GM12878 (cell line): ENCODE data around the gene FICD. TPM values are rescaled to one million over a fixed set of nuclear protein-coding genes. Genes with fewer than 3 reads are reported as not detected.

ENCODE experiments used
- ATAC-seq: fragments of 200-7000 bp; cut with Tn5 transposase; 3 replicates; pipeline ENCODE4 v1.9.1; 2020; ENCODE audit warnings: mild to moderate bottlenecking, moderate library complexity
- Bru-seq: library from RNA; stranded (reverse); fragments of 400-500 nt; gene quantifications from one replicate; lab custom pipeline; 2021; lab: Mats Ljungman, UMichigan
- BruChase-seq, 2 experiments: library from RNA; stranded (reverse); fragments of 400-500 nt; gene quantifications; one replicate each; lab custom pipeline; 2021; lab: Mats Ljungman, UMichigan
- BruUV-seq: library from RNA; stranded (reverse); fragments of 400-500 nt; replicated peaks from 2 replicates; lab custom pipeline; 2021; lab: Mats Ljungman, UMichigan
- CTCF ChIA-PET: fragments of 300-600 bp; sonication (Branson Sonifier 250); formaldehyde crosslinking; extraction: SDS; loops from one replicate; lab custom pipeline; 2021; ENCODE audit warnings: inconsistent platforms; lab: Yijun Ruan, JAX
- POLR2A ChIA-PET: fragments of 350-600 bp; formaldehyde crosslinking; extraction: SDS; loops from one replicate; lab custom pipeline; 2021; ENCODE audit warnings: inconsistent platforms; lab: Charles Lee
- RAD21 ChIA-PET: fragments of 300-600 bp; sonication (Branson Sonifier 250); formaldehyde crosslinking; loops from one replicate; lab custom pipeline; 2023; ENCODE audit warnings: antibody characterized with exemption; ENCODE audit not compliant: unreplicated experiment; lab: Charles Lee
- SMC1A ChIA-PET: fragments of 300-600 bp; sonication (Branson Sonifier 250); formaldehyde crosslinking; loops from one replicate; lab custom pipeline; 2023; ENCODE audit not compliant: unreplicated experiment, uncharacterized antibody; lab: Charles Lee
- DNase-seq: peaks from one replicate; pipeline ENCODE4 v3.0.0-alpha.2; 2011; ENCODE audit warnings: low read depth, low spot score
- FAIRE-seq: peaks from 3 replicates; lab custom pipeline; 2011; peaks lifted over from hg19 to GRCh38; lab: Jason Lieb, UNC
- H2AFZ ChIP-seq: 2 replicates; pipeline ENCODE4 v1.6.0; 2011; ENCODE audit warnings: low read depth, low read length, control low read depth; ENCODE audit not compliant: control insufficient read depth
- H3K27ac ChIP-seq: 2 replicates; pipeline ENCODE4 v1.5.1; 2011; ENCODE audit warnings: control low read depth; ENCODE audit not compliant: control insufficient read depth, insufficient read depth
- H3K27me3 ChIP-seq, 2 experiments: replicated peaks in 1 of 2; 2 replicates each; pipeline versions ENCODE4 v1.6.0 to v1.6.1; 2011; ENCODE audit warnings: low read length in 1 of 2; ENCODE audit not compliant: control insufficient read depth in 2 of 2, insufficient read depth in 2 of 2
- H3K36me3 ChIP-seq, 2 experiments: 2 replicates each; pipeline ENCODE4 v1.5.1; 2011; ENCODE audit warnings: low read length in 1 of 2; ENCODE audit not compliant: control insufficient read depth in 2 of 2, insufficient read depth in 2 of 2
- H3K4me1 ChIP-seq: 2 replicates; pipeline ENCODE4 v1.6.1; 2011; ENCODE audit warnings: mild to moderate bottlenecking, low read length, moderate library complexity, mixed read lengths; ENCODE audit not compliant: control insufficient read depth, insufficient read depth
- H3K4me2 ChIP-seq: 2 replicates; pipeline ENCODE4 v1.6.0; 2011; ENCODE audit warnings: control low read depth; ENCODE audit not compliant: control insufficient read depth, insufficient read depth
- H3K4me3 ChIP-seq: fragments of 200-600 bp; sonication (generic); 2 replicates; pipeline ENCODE4 v1.5.1; 2016
- H3K79me2 ChIP-seq: 2 replicates; pipeline ENCODE4 v1.6.0; 2011; ENCODE audit warnings: low read length; ENCODE audit not compliant: control insufficient read depth, insufficient read depth
- H3K9ac ChIP-seq: 2 replicates; pipeline ENCODE4 v1.8.0; 2011; ENCODE audit warnings: low read length, control low read depth, mixed read lengths; ENCODE audit not compliant: control insufficient read depth, insufficient read depth
- H3K9me3 ChIP-seq: replicated peaks from 3 replicates; pipeline ENCODE4 v1.5.1; 2011; ENCODE audit warnings: mild to moderate bottlenecking, low read length; ENCODE audit not compliant: control insufficient read depth, insufficient read depth
- H4K20me1 ChIP-seq: 2 replicates; pipeline ENCODE4 v1.6.0; 2011; ENCODE audit not compliant: control insufficient read depth, insufficient read depth
- BHLHE40 ChIP-seq, 2 experiments: fragments of 450-650 bp in 1 of 2; IDR thresholded peaks; 2 replicates each; pipeline ENCODE4 v1.6.1; 2011 to 2017; ENCODE audit warnings: low read depth in 2 of 2, borderline replicate concordance in 1 of 2, improper control_type of control experiment in 1 of 2, low read length in 1 of 2, mild to moderate bottlenecking in 1 of 2
- BRCA1 ChIP-seq: IDR thresholded peaks from 2 replicates; pipeline ENCODE4 v1.6.1; 2011; ENCODE audit warnings: low read depth, low read length, improper control_type of control experiment
- HCFC1 ChIP-seq: fragments of 150-350 bp; IDR thresholded peaks from 2 replicates; pipeline ENCODE4 v1.6.1; 2014; ENCODE audit warnings: low read length
- HDAC6 ChIP-seq: fragments of 200-600 bp; sonication (generic); IDR thresholded peaks from one replicate; pipeline ENCODE4 v1.8.0; 2017; ENCODE audit warnings: antibody characterized with exemption; ENCODE audit not compliant: unreplicated experiment
- IKZF2 ChIP-seq, 2 experiments: fragments of 450-650 bp; IDR thresholded peaks; 2 replicates each; pipeline ENCODE4 v1.6.1; 2017; ENCODE audit warnings: mild to moderate bottlenecking in 2 of 2, moderate library complexity in 2 of 2
- NFXL1 ChIP-seq: fragments of 450-650 bp; IDR thresholded peaks from 2 replicates; pipeline ENCODE4 v1.6.1; 2017; ENCODE audit warnings: antibody characterized with exemption, mild to moderate bottlenecking, borderline replicate concordance
- NFYB ChIP-seq: IDR thresholded peaks from 2 replicates; pipeline ENCODE4 v1.6.1; 2011; ENCODE audit warnings: low read depth, mild to moderate bottlenecking, low read length, improper control_type of control experiment, moderate library complexity; ENCODE audit not compliant: insufficient read depth
- RB1 ChIP-seq: fragments of 450-650 bp; formaldehyde crosslinking; IDR thresholded peaks from 2 replicates; pipeline ENCODE4 v1.6.1; 2017; ENCODE audit warnings: mild to moderate bottlenecking, borderline replicate concordance
- WRNIP1 ChIP-seq: IDR thresholded peaks from 2 replicates; pipeline ENCODE4 v1.6.1; 2011; ENCODE audit warnings: low read depth, low read length, improper control_type of control experiment, borderline replicate concordance
- WGBS: methylation state at CpG from one replicate; pipeline ENCODE4 v1.1.6; 2016; ENCODE audit warnings: low lambda C conversion rate; ENCODE audit not compliant: insufficient replicate concordance, insufficient coverage; ENCODE audit errors: missing lambda C conversion rate; 5-methylcytosine and 5-hydroxymethylcytosine counted together
- in situ Hi-C: fragments of 300-500 bp; cut with MboI; formaldehyde crosslinking; loops from 9 replicates; pipeline ENCODE4 v1.14.3; 2018; ENCODE audit warnings: mixed read lengths
- intact Hi-C: fragments of 100-400 bp; cut with micrococcal nuclease; formaldehyde crosslinking; loops from one replicate; pipeline ENCODE4 v1.14.2; 2022; ENCODE audit not compliant: unreplicated experiment
- long read RNA-seq, 2 experiments: library from polyadenylated mRNA; unstranded; transcript quantifications; one replicate each; pipeline ENCODE4 v2.0.0, GENCODE V29; 2019 to 2020
- polyA minus RNA-seq, 3 experiments: library from RNA; depleted of rRNA, polyadenylated mRNA; stranded (reverse); fragments of >200 nt; gene quantifications; 2 replicates each; pipeline ENCODE4 v1.2.3, GENCODE V29; 2011
- polyA plus RNA-seq, 11 experiments: library from polyadenylated mRNA; depleted of rRNA in 4 of 11; unstranded in 6 of 11; stranded (reverse) in 5 of 11; fragments of >200 nt; fragmentation: Nextera tagmentation in 4 of 11; fragmentation: Illumina TruSeq in 1 of 11; extraction: Ambion mirVana in 4 of 11; extraction: Trizol in 1 of 11; gene quantifications; 1 replicate in 1 of 11; 2 replicates in 10 of 11; pipeline versions ENCODE4 v1.2.1 to v1.2.3, GENCODE V29; 2011 to 2016; ENCODE audit warnings: inconsistent platforms in 2 of 11, missing spikeins in 2 of 11, low read depth in 1 of 11
- total RNA-seq, 4 experiments: library from RNA; depleted of rRNA in 3 of 4; stranded (reverse); fragments of >200 nt in 3 of 4; fragmentation: Illumina TruSeq in 1 of 4; extraction: Trizol in 1 of 4; gene quantifications; 2 replicates each; pipeline versions ENCODE4 v1.2.1 to v1.2.3, GENCODE V29; 2013 to 2021
- TF ChIP-seq, protein P1 (sequence below): fragments of 450-650 bp; formaldehyde crosslinking; IDR thresholded peaks from 2 replicates; pipeline ENCODE4 v1.4.0; 2020; ENCODE audit warnings: mild to moderate bottlenecking, moderate library complexity
- TF ChIP-seq, protein P2 (sequence below): fragments of 450-650 bp; IDR thresholded peaks from 2 replicates; pipeline ENCODE4 v1.6.1; 2017; ENCODE audit warnings: mild to moderate bottlenecking, low read depth, inconsistent platforms; ENCODE audit not compliant: poor library complexity, severe bottlenecking

The FICD gene
- total RNA-seq (2013; cell fraction: nucleolus; rRNA removed): 11.8 and 14.2 TPM in 2 replicates
- total RNA-seq (2014; rRNA removed): 7.3 and 7.6 TPM in 2 replicates
- 4.1 and 5.1 TPM in 2 replicates for total RNA-seq (2014; rRNA removed; fragmentation: Illumina TruSeq; extraction: Trizol)
- total RNA-seq (2021): 6.2 and 7.9 TPM in 2 replicates
- polyA plus RNA-seq (2011; ENCODE audit: low read depth): 3.9 TPM
- polyA plus RNA-seq (2011; rRNA removed): 0.68 and 1.1 TPM in 2 replicates
- 2.2 and 2.3 TPM in 2 replicates for polyA plus RNA-seq (2011; cell fraction: cytosol; rRNA removed)
- 4.7 and 7.7 TPM in 2 replicates for polyA plus RNA-seq (2011; cell fraction: nucleus; rRNA removed)
- 4.9 and 6.6 TPM in 2 replicates for polyA plus RNA-seq (2012)
- 3.3 and 3.5 TPM in 2 replicates for polyA plus RNA-seq (2014; fragmentation: Illumina TruSeq; extraction: Trizol)
- polyA plus RNA-seq (2014; fragmentation: Nextera tagmentation; extraction: Ambion mirVana): 1 to 10 TPM; 3.2 to 3.3 TPM
- 3.2 and 4.8 TPM in 2 replicates for polyA plus RNA-seq (2014; rRNA removed)
- 1 to 10 TPM; 8.4 to 9.4 TPM for polyA plus RNA-seq (2016; fragmentation: Nextera tagmentation; extraction: Ambion mirVana)
- 3.4 and 7.1 TPM in 2 replicates for polyA minus RNA-seq (2011; rRNA and poly(A)+ RNA removed)
- 2.1 and 3.6 TPM in 2 replicates for polyA minus RNA-seq (2011; cell fraction: cytosol; rRNA and poly(A)+ RNA removed)
- polyA minus RNA-seq (2011; cell fraction: nucleus; rRNA and poly(A)+ RNA removed): 7.4 and 9.4 TPM in 2 replicates
- percentile 72 among the genes with signal in this experiment for Bru-seq, nascent RNA
- percentile 52 among the genes with signal in this experiment for BruChase-seq, experiment 1, labeled RNA remaining after a 6-hour chase
- BruChase-seq, experiment 2, labeled RNA remaining after a 2-hour chase: percentile 71 among the genes with signal in this experiment
- long read RNA-seq, experiment 1, partial matches to known transcripts: 0 of 6 reads
- long read RNA-seq, experiment 1, other reads (novel, unspliced or antisense): 4 of 6 reads
- long read RNA-seq, experiment 2, partial matches to known transcripts: 1 of 7 reads
- long read RNA-seq, experiment 2, other reads (novel, unspliced or antisense): 3 of 7 reads

DNA sequence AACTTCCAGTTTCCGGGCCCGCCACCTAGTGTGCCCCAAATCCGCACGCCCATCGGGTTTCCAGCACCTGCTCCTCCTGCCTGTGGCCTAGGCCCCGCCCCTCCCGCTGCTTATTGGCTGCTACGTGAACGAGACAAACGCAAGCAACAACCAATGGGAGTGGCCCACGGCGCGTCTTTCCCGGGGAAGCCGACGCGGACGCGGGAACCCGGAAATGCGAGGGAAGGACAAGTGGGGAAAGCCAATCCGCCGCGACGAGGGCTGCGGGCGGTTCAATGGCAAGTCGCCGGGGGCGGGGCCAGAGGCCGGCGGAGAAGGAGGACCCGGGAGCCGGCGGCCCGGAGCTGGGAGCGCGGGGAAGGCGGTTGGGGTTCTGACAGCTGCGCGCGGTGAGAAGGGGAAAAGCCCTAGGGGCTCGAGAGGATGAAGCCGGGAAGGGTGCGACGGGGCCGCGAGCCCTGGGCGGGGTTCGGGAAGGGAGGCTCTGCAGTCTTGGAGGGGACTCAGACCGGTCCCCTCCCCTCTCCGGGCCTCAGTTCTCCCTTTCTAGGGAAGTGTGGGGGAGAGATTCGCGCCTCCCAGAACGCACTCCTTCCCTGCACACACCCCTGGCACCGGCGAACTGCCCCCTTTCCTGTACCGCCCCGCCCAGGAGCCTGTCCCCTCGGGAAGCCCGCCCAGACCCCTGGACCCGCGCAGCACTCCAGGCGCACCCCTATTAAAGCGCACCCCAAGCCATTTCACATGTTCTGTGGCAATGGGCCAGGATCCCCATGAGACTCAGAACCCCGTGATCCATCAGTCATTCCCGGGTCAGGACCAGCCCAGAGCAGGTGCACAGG is at the start of gene FICD:
Gene FICD (plus strand): TSS at position 305 of the 842 bp plus-strand sequence. CDS start 1,696 bp downstream, outside the sequence.
- peak within 1 kb of the TSS; percentile 84 for H3K27ac ChIP-seq
- no peaks in the 10 kb centered on the region for H3K27me3 ChIP-seq
- ATAC-seq: peak; percentile 88
- intact Hi-C loops (loop anchor here (5.0 to 10.0 kb wide), 4 partner anchors 102 to 598 kb away; no protein-coding TSS in a partner anchor), in situ Hi-C loops (loop anchor here (25.0 kb wide), 1 partner anchor 828 kb away; the partner anchor contains the start of gene PWP1)
- ChIA-PET SMC1A (interaction anchor here (0.6 to 1.7 kb wide), 3 partner anchors 46 to 103 kb away, joined by 3 to 8 read pairs (median 4); partner anchors contain the start of gene SART3), RAD21 (interaction anchor here (0.6 to 2.2 kb wide), 3 partner anchors 53 to 578 kb away, joined by 3 to 7 read pairs (median 3); partner anchors contain the start of gene ALKBH2), POLR2A (interaction anchor here (0.6 to 1.2 kb wide), 3 partner anchors 12 to 155 kb away, joined by 3 to 5 read pairs (median 4); no protein-coding TSS in a partner anchor), CTCF (interaction anchor here (1.0 to 1.3 kb wide), 2 partner anchors 49 to 525 kb away, joined by 4 to 5 read pairs; no protein-coding TSS in a partner anchor)
- peak; percentile 98 for FAIRE-seq
- peak within 1 kb of the TSS; percentile 77 for H3K4me2 ChIP-seq
- peaks cover 18 to 23% of the 10 kb centered on the region in 2 experiments for H3K36me3 ChIP-seq
- H3K4me3 ChIP-seq: peak within 1 kb of the TSS; percentile 97
- BruUV-seq: TSS peak; percentile 85
- H3K4me1 ChIP-seq: peaks cover 23% of the 10 kb centered on the region
- 1% methylated on average over 63 of the region's 67 CpGs for WGBS
- H4K20me1 ChIP-seq: peaks cover 3% of the 10 kb centered on the region; the same call in 1 of the 2 replicates
- DNase-seq: peak; percentile 97
- H3K79me2 ChIP-seq: peaks cover 16% of the 10 kb centered on the region
- H3K9me3 ChIP-seq: no peaks in the 10 kb centered on the region
- peak within 1 kb of the TSS; percentile 90 for H2AFZ ChIP-seq
- H3K9ac ChIP-seq: peak within 1 kb of the TSS; percentile 93
- TF ChIP-seq, protein P1, sequence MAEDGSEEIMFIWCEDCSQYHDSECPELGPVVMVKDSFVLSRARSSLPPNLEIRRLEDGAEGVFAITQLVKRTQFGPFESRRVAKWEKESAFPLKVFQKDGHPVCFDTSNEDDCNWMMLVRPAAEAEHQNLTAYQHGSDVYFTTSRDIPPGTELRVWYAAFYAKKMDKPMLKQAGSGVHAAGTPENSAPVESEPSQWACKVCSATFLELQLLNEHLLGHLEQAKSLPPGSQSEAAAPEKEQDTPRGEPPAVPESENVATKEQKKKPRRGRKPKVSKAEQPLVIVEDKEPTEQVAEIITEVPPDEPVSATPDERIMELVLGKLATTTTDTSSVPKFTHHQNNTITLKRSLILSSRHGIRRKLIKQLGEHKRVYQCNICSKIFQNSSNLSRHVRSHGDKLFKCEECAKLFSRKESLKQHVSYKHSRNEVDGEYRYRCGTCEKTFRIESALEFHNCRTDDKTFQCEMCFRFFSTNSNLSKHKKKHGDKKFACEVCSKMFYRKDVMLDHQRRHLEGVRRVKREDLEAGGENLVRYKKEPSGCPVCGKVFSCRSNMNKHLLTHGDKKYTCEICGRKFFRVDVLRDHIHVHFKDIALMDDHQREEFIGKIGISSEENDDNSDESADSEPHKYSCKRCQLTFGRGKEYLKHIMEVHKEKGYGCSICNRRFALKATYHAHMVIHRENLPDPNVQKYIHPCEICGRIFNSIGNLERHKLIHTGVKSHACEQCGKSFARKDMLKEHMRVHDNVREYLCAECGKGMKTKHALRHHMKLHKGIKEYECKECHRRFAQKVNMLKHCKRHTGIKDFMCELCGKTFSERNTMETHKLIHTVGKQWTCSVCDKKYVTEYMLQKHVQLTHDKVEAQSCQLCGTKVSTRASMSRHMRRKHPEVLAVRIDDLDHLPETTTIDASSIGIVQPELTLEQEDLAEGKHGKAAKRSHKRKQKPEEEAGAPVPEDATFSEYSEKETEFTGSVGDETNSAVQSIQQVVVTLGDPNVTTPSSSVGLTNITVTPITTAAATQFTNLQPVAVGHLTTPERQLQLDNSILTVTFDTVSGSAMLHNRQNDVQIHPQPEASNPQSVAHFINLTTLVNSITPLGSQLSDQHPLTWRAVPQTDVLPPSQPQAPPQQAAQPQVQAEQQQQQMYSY (CRISPR knock-in tag): no peak
- peak; percentile 52 to 65 for TF ChIP-seq IKZF2 (IDR thresholded peaks at IDR 0.05)
- no peak for TF ChIP-seq WRNIP1
- TF ChIP-seq BRCA1: no peak
- peak; percentile 44 for TF ChIP-seq HCFC1
- peak; percentile 56 to 73; a peak in 2 of 4 replicates for TF ChIP-seq BHLHE40 (IDR thresholded peaks at IDR 0.05; ENCODE audit: borderline replicate concordance in 1 of 2, low read depth in 2 of 2, low read length in 1 of 2)
- no peak for TF ChIP-seq HDAC6
- peak; percentile 74; the same call in 1 of the 2 replicates for TF ChIP-seq RB1
- TF ChIP-seq, protein P2, sequence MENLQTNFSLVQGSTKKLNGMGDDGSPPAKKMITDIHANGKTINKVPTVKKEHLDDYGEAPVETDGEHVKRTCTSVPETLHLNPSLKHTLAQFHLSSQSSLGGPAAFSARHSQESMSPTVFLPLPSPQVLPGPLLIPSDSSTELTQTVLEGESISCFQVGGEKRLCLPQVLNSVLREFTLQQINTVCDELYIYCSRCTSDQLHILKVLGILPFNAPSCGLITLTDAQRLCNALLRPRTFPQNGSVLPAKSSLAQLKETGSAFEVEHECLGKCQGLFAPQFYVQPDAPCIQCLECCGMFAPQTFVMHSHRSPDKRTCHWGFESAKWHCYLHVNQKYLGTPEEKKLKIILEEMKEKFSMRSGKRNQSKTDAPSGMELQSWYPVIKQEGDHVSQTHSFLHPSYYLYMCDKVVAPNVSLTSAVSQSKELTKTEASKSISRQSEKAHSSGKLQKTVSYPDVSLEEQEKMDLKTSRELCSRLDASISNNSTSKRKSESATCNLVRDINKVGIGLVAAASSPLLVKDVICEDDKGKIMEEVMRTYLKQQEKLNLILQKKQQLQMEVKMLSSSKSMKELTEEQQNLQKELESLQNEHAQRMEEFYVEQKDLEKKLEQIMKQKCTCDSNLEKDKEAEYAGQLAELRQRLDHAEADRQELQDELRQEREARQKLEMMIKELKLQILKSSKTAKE: no peak
- TF ChIP-seq NFXL1: no peak
- TF ChIP-seq NFYB: peak; percentile 98
